GM18498 (cell line): ENCODE measurements around the gene TPCN2.
"Not testable (repeated sequence)": the region's sequence is repeated elsewhere in the genome, so short reads cannot be mapped to it uniquely, and the experiment has no call there.

Experiments used
- ATAC-seq: cut with Tn5 transposase; IDR thresholded peaks from one replicate; pipeline ENCODE4 v1.9.1; 2021; ENCODE audit warnings: mild to moderate bottlenecking, moderate library complexity; ENCODE audit not compliant: unreplicated experiment

Gene TPCN2

GRCh38 chr11:69048694-69049489 is at the start of gene TPCN2:
Gene TPCN2, plus strand, starts transcription at chr11:69048932. Its CDS starts 66 bp downstream, at chr11:69048998.
- ATAC-seq = peak; percentile 94

- ATAC-seq = no peak
Measured at GRCh38 chr11:68999093-68999747, 49.5 kb upstream of the TPCN2 start.

GRCh38 chr11:68999748-69000355 is 48.9 kb upstream of the TPCN2 start:
- not testable (repeated sequence) for ATAC-seq

- no peak for ATAC-seq
Measured at GRCh38 chr11:69000391-69000790, 48.3 kb upstream of the TPCN2 start.

- no peak for ATAC-seq
Measured at GRCh38 chr11:69000831-69001242, 47.9 kb upstream of the TPCN2 start.

- no peak for ATAC-seq
Measured at GRCh38 chr11:69001243-69002081, 47.3 kb upstream of the TPCN2 start.

- ATAC-seq = no peak
Measured at GRCh38 chr11:69002110-69002569, 46.6 kb upstream of the TPCN2 start.

GRCh38 chr11:69002570-69003231 is 46.0 kb upstream of the TPCN2 start:
- ATAC-seq = no peak

GRCh38 chr11:69003301-69003865 is 45.3 kb upstream of the TPCN2 start:
- no peak for ATAC-seq

GRCh38 chr11:69003866-69004367 is 44.8 kb upstream of the TPCN2 start:
- ATAC-seq = no peak

- ATAC-seq = no peak
Measured at GRCh38 chr11:69004411-69005182, 44.1 kb upstream of the TPCN2 start.

GRCh38 chr11:69005183-69005630 is 43.5 kb upstream of the TPCN2 start:
- no peak for ATAC-seq

GRCh38 chr11:69005631-69006368 is 42.9 kb upstream of the TPCN2 start:
- no peak for ATAC-seq

- ATAC-seq = no peak
Measured at GRCh38 chr11:69006816-69007215, 41.9 kb upstream of the TPCN2 start.

- ATAC-seq = no peak
Measured at GRCh38 chr11:69007975-69008381, 40.8 kb upstream of the TPCN2 start.

- no peak for ATAC-seq
Measured at GRCh38 chr11:69008737-69009440, 39.8 kb upstream of the TPCN2 start.

GRCh38 chr11:69009441-69010211 is 39.1 kb upstream of the TPCN2 start:
- ATAC-seq = no peak
